ENCODE results near the gene CIART.
"Not testable (repeated sequence)": the region's sequence is repeated elsewhere in the genome, so short reads cannot be mapped to it uniquely, and the experiment has no call there.

CIART gene

GRCh38 chr1:150311762-150312161 lies 29.4 kb downstream of the CIART start:
- no peak for DNase-seq

GRCh38 chr1:150314691-150315090 lies 32.3 kb downstream of the CIART start:
- not testable (repeated sequence) for DNase-seq

- no peak for DNase-seq
Measured at GRCh38 chr1:150320667-150320978, 38.3 kb downstream of the CIART start.

- DNase-seq: peak; percentile 14
Measured at GRCh38 chr1:150321826-150322166, 39.4 kb downstream of the CIART start.

- DNase-seq: peak; percentile 29
Measured at GRCh38 chr1:150322310-150322709, 40.0 kb downstream of the CIART start.

GRCh38 chr1:150332651-150333290 lies 50.4 kb downstream of the CIART start:
- no peak for DNase-seq

Data from stimulated activated CD4-positive, alpha-beta T cell treated with anti-CD3 and anti-CD28 coated beads, Interleukin-4, amount 100 ng/mL, for 24 hours (primary cell).